Smooth muscle cell (in vitro differentiated cells): ENCODE data around the gene SRSF2. TPM values are rescaled to one million over a fixed set of nuclear protein-coding genes. Genes with fewer than 3 reads are reported as not detected.
"Not testable (repeated sequence)": the region's sequence is repeated elsewhere in the genome, so short reads cannot be mapped to it uniquely, and the experiment has no call there.

Experiments used
- DNase-seq: peaks from one replicate; lab custom pipeline; 2025; ENCODE audit not compliant: unreplicated experiment; lab: John Stamatoyannopoulos, UW
- H2AFZ ChIP-seq: fragments of 200-600 bp; sonication (generic); 2 replicates; pipeline ENCODE4 v1.6.0; 2016; ENCODE audit warnings: antibody characterized with exemption, low read depth, mild to moderate bottlenecking
- H3F3A ChIP-seq: fragments of 200-600 bp; sonication (generic); 2 replicates; pipeline ENCODE4 v1.6.0; 2017; ENCODE audit warnings: antibody characterized with exemption, low read depth
- H3K27ac ChIP-seq: fragments of 200-600 bp; sonication (generic); 2 replicates; pipeline ENCODE4 v1.5.1; 2016; ENCODE audit warnings: low read depth, mild to moderate bottlenecking
- H3K27me3 ChIP-seq: fragments of 200-600 bp; sonication (generic); 2 replicates; pipeline ENCODE4 v1.6.1; 2016; ENCODE audit warnings: low read depth, mild to moderate bottlenecking
- H3K36me3 ChIP-seq: fragments of 200-600 bp; sonication (generic); 2 replicates; pipeline ENCODE4 v1.5.1; 2016; ENCODE audit warnings: low read depth
- H3K4me1 ChIP-seq: fragments of 200-600 bp; sonication (generic); 2 replicates; pipeline ENCODE4 v1.5.1; 2016; ENCODE audit warnings: low read depth
- H3K4me2 ChIP-seq: fragments of 200-600 bp; sonication (generic); 2 replicates; pipeline ENCODE4 v1.6.0; 2016; ENCODE audit warnings: mild to moderate bottlenecking
- H3K4me3 ChIP-seq: fragments of 200-600 bp; sonication (generic); 2 replicates; pipeline ENCODE4 v1.5.1; 2016; ENCODE audit warnings: mild to moderate bottlenecking
- H3K79me2 ChIP-seq: fragments of 200-600 bp; sonication (generic); 2 replicates; pipeline ENCODE4 v1.6.0; 2016; ENCODE audit warnings: low read depth, mild to moderate bottlenecking
- H3K9ac ChIP-seq: fragments of 200-600 bp; sonication (generic); 2 replicates; pipeline ENCODE4 v1.6.0; 2016; ENCODE audit warnings: low read depth
- H3K9me3 ChIP-seq: fragments of 200-600 bp; sonication (generic); replicated peaks from 2 replicates; pipeline ENCODE4 v1.5.1; 2016; ENCODE audit warnings: low read depth
- H4K20me1 ChIP-seq: fragments of 200-600 bp; sonication (generic); 2 replicates; pipeline ENCODE4 v1.6.0; 2016; ENCODE audit warnings: low read depth
- WGBS: methylation state at CpG from one replicate; pipeline ENCODE4 v1.1.7; 2016; ENCODE audit warnings: low lambda C conversion rate; 5-methylcytosine and 5-hydroxymethylcytosine counted together
- polyA plus RNA-seq: library from polyadenylated mRNA; unstranded; fragments of >200 nt; fragmentation: Nextera tagmentation; extraction: Ambion mirVana; gene quantifications from 2 replicates; pipeline ENCODE4 v1.2.1, GENCODE V29; 2016
- total RNA-seq: library from RNA; depleted of rRNA; stranded (reverse); fragments of >200 nt; gene quantifications from 2 replicates; pipeline ENCODE4 v1.2.3, GENCODE V29; 2014
- TF ChIP-seq, protein P1 (sequence below): fragments of 200-600 bp; sonication (generic); IDR thresholded peaks from 2 replicates; pipeline ENCODE4 v1.5.1; 2017; ENCODE audit warnings: borderline replicate concordance, mild to moderate bottlenecking, antibody characterized with exemption; ENCODE audit not compliant: insufficient read depth, poor library complexity, severe bottlenecking

Gene SRSF2
- total and polyA plus RNA-seq, 2 experiments from 2014 or later = 109 to 166 TPM

DNA sequence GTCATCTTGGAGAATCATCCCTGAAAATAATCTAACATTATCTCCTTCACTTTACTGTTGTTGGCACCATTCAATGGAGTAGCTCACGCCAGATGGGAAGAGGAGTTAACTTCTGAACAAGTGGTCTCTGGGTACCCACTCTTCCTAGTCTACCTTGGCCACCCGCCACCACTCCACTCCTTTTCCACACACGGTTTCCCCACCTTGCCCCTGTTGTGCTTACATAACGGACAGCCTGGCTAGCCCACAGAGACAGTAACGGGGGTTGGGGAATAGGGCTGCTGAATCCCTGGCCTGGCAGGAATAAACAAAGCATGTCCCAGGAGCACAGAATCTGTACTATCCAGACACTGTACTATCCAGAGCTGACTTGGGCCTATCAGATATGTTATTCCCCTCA, 22.8 kb downstream of the SRSF2 start:
- H2AFZ ChIP-seq = no peak overlapping the region
- H3K36me3 ChIP-seq = no peaks in the 10 kb centered on the region
- no peak for DNase-seq
- TF ChIP-seq, protein P1, sequence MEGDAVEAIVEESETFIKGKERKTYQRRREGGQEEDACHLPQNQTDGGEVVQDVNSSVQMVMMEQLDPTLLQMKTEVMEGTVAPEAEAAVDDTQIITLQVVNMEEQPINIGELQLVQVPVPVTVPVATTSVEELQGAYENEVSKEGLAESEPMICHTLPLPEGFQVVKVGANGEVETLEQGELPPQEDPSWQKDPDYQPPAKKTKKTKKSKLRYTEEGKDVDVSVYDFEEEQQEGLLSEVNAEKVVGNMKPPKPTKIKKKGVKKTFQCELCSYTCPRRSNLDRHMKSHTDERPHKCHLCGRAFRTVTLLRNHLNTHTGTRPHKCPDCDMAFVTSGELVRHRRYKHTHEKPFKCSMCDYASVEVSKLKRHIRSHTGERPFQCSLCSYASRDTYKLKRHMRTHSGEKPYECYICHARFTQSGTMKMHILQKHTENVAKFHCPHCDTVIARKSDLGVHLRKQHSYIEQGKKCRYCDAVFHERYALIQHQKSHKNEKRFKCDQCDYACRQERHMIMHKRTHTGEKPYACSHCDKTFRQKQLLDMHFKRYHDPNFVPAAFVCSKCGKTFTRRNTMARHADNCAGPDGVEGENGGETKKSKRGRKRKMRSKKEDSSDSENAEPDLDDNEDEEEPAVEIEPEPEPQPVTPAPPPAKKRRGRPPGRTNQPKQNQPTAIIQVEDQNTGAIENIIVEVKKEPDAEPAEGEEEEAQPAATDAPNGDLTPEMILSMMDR = no peak
- H3K4me2 ChIP-seq = no peak overlapping the region
- no peak overlapping the region for H3K9ac ChIP-seq
- H3K4me1 ChIP-seq = peaks cover 22% of the 10 kb centered on the region
- H3F3A ChIP-seq = peaks cover 24% of the 10 kb centered on the region
- no peaks in the 10 kb centered on the region for H3K9me3 ChIP-seq
- H3K27me3 ChIP-seq = no peaks in the 10 kb centered on the region
- WGBS = 87% methylated on average over 5 of the region's 5 CpGs
- H3K27ac ChIP-seq = no peak overlapping the region
- no peaks in the 10 kb centered on the region for H3K79me2 ChIP-seq
- H3K4me3 ChIP-seq = no peak overlapping the region
- peaks cover 73% of the 10 kb centered on the region for H4K20me1 ChIP-seq

DNA sequence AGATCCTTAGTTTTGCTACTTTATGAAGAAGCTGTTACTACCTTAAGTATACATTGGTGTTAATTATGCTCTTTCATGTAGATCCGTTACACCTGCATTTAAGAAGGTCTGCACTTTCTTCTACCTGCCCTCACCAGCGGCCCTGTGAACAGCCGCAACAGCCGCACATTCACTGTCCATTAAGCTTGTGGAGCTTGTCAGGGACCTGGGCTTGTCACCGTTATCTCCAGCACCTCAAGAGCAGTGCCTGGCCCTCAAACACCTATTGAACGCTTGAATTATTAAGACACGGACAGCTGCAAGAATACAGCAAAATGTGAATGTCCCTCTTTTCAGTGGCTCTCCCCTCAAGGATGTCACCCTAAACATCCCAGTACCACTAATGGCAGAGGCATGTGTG, 23.4 kb downstream of the SRSF2 start:
- H3K79me2 ChIP-seq = no peaks in the 10 kb centered on the region
- peaks cover 25% of the 10 kb centered on the region for H3K4me1 ChIP-seq
- WGBS = 98% methylated on average over 7 of the region's 7 CpGs
- no peak overlapping the region for H3K4me2 ChIP-seq
- TF ChIP-seq, protein P1 = no peak
- H3K9me3 ChIP-seq = no peaks in the 10 kb centered on the region
- H3K27me3 ChIP-seq = no peaks in the 10 kb centered on the region
- H2AFZ ChIP-seq = no peak overlapping the region
- H4K20me1 ChIP-seq = peaks cover 70% of the 10 kb centered on the region
- H3K36me3 ChIP-seq = no peaks in the 10 kb centered on the region
- DNase-seq = no peak
- H3K9ac ChIP-seq = no peak overlapping the region
- no peak overlapping the region for H3K4me3 ChIP-seq
- no peak overlapping the region for H3K27ac ChIP-seq
- peaks cover 23% of the 10 kb centered on the region for H3F3A ChIP-seq

DNA sequence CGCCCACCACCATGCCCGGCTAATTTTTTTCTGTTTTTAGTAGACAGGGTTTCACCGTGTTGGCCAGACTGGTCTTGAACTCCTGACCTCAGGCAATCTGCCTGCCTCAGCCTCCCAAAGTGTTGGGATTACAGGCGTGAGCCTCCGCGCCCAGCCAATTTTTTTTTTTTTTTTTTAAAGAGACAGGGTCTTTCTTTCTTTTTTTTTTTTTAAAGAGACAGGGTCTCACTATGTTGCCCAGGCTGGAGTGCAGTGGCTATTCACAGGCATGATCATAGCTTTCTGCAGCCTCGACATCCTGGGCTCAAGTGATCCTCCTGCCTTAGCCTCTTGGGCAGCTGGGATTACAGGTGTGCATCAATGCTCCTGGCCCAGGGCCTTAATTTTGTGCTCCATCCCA, 24.8 kb downstream of the SRSF2 start:
- Histone ChIP-seq H3F3A (peaks cover 26% of the 10 kb centered on the region), H4K20me1 (peaks cover 72% of the 10 kb centered on the region), H3K4me1 (peaks cover 36% of the 10 kb centered on the region), H3K79me2 (peaks cover 13% of the 10 kb centered on the region)
- 86% methylated on average over 7 of the region's 7 CpGs for WGBS
- H3K4me2 ChIP-seq, H3K9me3 ChIP-seq, H3K9ac ChIP-seq, H3K4me3 ChIP-seq, H3K27ac ChIP-seq, DNase-seq, H3K36me3 ChIP-seq, H3K27me3 ChIP-seq, H2AFZ ChIP-seq: not testable (repeated sequence)

DNA sequence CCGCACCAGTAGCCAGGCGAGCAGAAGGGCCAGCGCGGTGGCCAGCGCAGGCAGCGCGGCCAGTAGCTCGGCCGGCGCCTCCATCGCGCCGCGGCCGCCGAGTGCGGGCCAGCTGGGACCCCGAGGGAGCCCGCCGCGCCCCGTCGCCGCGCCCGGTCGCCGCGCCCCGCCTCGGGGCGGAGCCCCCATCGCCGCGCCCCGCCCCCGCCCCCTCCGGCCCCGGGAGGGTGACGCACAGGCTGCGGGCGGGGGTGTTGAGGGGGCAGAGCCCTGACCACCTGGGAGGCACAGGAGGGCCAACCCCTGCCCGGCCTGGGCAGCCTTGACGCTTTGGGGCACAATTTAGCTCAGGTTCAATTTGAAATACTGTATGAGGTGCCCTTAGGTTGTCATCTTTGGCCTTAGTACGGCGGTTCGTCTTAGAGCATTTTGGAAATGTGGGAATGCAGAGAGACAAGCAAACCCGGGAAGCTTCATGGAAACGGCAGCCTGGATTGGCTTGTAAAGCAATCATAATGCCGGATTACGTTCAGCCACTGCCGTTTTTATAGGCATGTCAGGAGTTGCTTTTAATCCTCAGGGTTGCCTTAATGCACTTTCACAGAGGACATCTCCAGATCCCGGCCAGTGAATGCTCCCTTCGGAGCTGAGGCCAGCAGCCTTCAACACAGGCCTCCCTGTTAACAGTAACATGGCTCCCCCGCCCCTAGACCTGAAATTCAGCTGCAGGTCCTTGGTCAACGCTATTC, 26.1 kb downstream of the SRSF2 start, which contains the start of gene MXRA7:
Gene MXRA7, minus strand, starts transcription at position 103 of the 749 bp plus-strand sequence. Its CDS starts 19 bp downstream, at position 84.
- Histone ChIP-seq H3K9ac (peak within 1 kb of the TSS; percentile 93), H3K4me1 (peaks cover 35% of the 10 kb centered on the region), H3K27ac (peak within 1 kb of the TSS; percentile 98), H3K27me3 (no peaks in the 10 kb centered on the region), H3K79me2 (peaks cover 24% of the 10 kb centered on the region), H3K9me3 (no peaks in the 10 kb centered on the region), H3K4me3 (peak within 1 kb of the TSS; percentile 81), H4K20me1 (peaks cover 70% of the 10 kb centered on the region), H3K36me3 (no peaks in the 10 kb centered on the region), H3K4me2 (peak within 1 kb of the TSS; percentile 90), H2AFZ (no peak within 1 kb of the TSS), H3F3A (peaks cover 22% of the 10 kb centered on the region)
- 4% methylated on average over 30 of the region's 56 CpGs for WGBS
- TF ChIP-seq, protein P1 = no peak
- peak; percentile 62 for DNase-seq

DNA sequence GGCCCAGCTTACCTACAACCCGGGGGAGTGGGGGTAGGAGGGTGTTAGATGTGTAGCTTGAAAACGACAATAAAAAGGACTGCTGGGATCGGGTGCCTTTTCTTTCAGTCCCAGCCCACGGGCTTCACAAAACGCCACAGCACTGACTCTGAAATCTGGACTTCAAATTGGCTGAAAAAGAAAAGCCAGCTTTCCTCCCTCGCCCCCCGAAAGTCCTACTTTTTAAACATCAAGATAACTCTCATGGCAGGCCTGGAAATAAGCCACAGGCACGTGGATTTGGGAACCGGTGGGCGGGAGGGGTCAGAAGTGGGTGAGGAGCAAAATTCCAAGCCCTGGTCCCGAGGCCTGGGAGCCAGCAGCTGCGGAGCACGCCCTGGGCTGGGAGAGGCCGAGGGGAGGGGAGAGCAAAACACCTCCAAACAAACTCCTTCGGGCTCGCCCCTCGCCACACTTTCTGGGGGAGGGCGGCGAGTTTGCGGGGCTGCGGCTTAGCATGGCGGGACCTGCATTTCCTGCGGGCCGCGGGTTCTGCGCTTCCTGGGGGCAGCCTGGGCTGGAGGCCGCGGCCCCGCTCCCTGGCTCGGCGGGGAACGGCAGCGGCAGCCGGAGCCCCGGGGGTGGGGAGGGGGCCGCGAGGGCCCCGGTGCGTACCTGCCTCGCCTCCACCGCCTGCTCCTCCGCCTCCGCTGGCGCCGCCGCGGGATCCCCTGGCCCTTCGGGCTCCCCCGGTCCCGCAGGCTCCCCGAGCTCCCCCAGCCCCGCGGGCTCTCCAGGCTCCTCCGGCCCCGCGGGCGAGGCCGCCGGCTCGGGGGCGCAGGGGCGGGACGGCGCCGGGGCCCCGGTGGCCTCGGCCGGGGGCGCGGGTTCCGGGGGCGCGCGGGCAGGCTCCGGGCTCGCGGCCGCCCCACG, 26.9 kb downstream of the SRSF2 start:
- DNase-seq, H3K27me3 ChIP-seq, H3K9me3 ChIP-seq, H2AFZ ChIP-seq, H3K36me3 ChIP-seq: not testable (repeated sequence)
- H3K4me3 ChIP-seq = peak overlapping the region; percentile 81
- 2% methylated on average over 21 of the region's 79 CpGs for WGBS
- H3K9ac ChIP-seq = peak overlapping the region; percentile 93
- H3K27ac ChIP-seq = peak overlapping the region; percentile 98
- H3K4me1 ChIP-seq = peaks cover 34% of the 10 kb centered on the region
- H3K4me2 ChIP-seq = peak overlapping the region; percentile 90
- peaks cover 70% of the 10 kb centered on the region for H4K20me1 ChIP-seq
- peaks cover 31% of the 10 kb centered on the region for H3K79me2 ChIP-seq
- H3F3A ChIP-seq = peaks cover 25% of the 10 kb centered on the region
